ENCODE measurements around the gene NECTIN1.

NECTIN1 gene

DNA sequence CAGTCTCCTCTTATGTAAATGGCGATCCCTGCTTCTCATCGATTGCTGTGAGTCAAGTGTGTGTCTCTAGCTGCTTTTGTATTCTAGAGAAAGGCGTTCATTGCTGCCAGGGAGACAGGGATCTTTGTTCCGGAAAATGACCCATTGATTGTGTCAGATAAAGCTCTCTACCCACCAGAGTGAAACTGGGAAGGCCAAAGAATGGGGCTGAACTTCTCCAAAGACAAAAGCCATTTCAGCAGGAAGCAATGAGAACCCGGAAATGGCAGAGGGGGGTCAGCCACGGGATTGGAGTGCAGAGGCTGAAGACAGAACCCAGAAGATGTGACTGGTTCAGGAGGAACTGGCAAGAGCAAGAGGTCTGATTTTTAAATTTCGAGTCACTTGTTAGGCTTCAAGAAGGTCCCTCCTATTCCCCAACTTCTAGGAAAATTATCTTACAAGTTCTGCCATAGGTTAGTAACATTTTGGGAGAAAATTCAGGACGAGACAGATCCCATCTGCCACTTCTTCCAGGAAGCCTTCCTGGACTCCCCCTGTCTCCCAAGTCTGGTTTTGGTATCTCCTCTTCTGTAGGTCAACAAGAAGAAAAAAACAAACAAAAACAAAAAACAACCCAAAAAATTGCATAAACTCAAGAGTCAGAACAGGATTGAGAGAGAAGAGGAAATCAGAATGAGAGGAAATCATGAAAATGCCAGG, 110.6 kb downstream of the NECTIN1 start:
- TF ChIP-seq, protein P1, sequence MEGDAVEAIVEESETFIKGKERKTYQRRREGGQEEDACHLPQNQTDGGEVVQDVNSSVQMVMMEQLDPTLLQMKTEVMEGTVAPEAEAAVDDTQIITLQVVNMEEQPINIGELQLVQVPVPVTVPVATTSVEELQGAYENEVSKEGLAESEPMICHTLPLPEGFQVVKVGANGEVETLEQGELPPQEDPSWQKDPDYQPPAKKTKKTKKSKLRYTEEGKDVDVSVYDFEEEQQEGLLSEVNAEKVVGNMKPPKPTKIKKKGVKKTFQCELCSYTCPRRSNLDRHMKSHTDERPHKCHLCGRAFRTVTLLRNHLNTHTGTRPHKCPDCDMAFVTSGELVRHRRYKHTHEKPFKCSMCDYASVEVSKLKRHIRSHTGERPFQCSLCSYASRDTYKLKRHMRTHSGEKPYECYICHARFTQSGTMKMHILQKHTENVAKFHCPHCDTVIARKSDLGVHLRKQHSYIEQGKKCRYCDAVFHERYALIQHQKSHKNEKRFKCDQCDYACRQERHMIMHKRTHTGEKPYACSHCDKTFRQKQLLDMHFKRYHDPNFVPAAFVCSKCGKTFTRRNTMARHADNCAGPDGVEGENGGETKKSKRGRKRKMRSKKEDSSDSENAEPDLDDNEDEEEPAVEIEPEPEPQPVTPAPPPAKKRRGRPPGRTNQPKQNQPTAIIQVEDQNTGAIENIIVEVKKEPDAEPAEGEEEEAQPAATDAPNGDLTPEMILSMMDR (IDR thresholded peaks at IDR 0.05; ENCODE audit: insufficient read depth, low read depth, low read length, missing control alignments) = no peak
- no peak overlapping the region for H3K4me3 ChIP-seq (ENCODE audit: low read depth, low read length)
- DNase-seq (ENCODE audit: low read depth) = no peak

DNA sequence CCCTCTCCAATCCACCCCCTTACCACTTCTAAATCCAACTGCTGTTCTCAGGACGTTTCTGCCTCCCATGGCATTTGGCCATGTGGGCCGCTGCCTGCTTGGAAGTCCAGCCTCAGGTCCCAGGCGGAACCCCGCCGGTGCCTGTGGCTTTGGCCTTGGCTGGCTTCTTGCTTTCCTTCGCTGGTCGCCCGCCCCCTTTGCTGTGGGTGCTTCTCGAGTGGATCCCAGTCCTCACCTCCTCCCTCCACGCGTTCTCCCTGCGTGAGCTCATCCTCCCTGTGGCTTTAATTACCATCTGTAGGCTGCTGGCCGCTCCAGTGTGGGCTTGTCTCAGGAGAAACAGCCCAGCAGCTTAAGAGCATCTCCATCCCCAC, 111.7 kb downstream of the NECTIN1 start:
- no peak overlapping the region for H3K4me3 ChIP-seq (ENCODE audit: low read depth, low read length)
- no peak for DNase-seq (ENCODE audit: low read depth)
- TF ChIP-seq, protein P1 (IDR thresholded peaks at IDR 0.05; ENCODE audit: insufficient read depth, low read depth, low read length, missing control alignments) = no peak

DNA sequence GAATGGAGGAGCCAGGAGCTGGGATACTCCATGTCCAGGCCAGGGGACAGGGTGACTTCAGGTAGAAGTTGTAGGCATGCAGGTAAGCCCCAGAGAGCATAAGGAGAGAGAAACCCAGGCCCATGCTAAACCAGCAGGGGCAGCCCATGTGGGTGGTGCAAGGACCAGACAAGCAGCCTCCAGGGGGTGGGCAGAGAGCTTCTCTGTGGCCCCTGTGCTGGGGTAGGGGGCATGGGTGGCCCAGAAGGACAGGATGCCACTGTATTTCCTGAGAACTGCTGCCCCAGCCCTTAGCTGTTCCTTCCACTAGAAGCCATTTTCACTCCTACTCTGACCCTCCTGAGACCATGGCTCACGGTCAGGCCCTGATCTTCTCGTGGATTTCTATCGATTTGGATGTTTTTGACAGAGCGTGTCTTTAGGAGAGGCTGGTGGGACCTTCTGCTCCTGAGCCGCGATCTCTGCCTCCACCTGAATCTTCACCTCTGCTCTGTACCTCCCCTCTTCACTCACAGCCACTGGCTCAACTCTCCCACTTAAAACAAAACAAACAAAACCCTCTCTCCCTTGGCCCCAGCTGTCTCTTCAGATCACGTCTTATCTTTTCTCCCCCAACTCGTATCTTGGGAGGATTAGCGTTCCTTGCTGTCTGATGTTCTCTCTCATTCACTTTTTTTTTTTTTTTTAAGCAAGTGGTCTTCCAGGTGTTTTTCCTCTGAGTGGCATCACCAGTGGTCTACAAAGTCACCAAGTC, 112.2 kb downstream of the NECTIN1 start:
- no peak for DNase-seq (ENCODE audit: low read depth)
- no peak overlapping the region for H3K4me3 ChIP-seq (ENCODE audit: low read depth, low read length)
- TF ChIP-seq, protein P1 (IDR thresholded peaks at IDR 0.05; ENCODE audit: insufficient read depth, low read depth, low read length, missing control alignments) = no peak

DNA sequence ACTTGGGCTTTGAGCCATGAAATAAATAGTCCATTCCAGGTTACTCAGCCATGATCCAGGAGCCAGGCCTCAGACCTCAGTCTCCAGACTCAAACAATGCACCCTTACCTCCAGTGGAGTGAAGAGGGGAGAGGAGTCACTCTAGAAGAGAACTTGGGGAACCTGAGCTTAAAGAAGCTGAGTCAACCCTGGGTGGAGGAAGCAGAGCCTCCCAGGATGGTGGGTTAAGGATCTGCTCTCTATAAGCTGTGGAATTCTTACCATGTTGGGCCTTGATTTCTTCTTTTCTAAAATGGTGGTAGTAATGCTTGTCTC, 113.2 kb downstream of the NECTIN1 start:
- DNase-seq (ENCODE audit: low read depth) = no peak
- TF ChIP-seq, protein P1 (IDR thresholded peaks at IDR 0.05; ENCODE audit: insufficient read depth, low read depth, low read length, missing control alignments) = no peak
- H3K4me3 ChIP-seq (ENCODE audit: low read depth, low read length) = no peak overlapping the region

DNA sequence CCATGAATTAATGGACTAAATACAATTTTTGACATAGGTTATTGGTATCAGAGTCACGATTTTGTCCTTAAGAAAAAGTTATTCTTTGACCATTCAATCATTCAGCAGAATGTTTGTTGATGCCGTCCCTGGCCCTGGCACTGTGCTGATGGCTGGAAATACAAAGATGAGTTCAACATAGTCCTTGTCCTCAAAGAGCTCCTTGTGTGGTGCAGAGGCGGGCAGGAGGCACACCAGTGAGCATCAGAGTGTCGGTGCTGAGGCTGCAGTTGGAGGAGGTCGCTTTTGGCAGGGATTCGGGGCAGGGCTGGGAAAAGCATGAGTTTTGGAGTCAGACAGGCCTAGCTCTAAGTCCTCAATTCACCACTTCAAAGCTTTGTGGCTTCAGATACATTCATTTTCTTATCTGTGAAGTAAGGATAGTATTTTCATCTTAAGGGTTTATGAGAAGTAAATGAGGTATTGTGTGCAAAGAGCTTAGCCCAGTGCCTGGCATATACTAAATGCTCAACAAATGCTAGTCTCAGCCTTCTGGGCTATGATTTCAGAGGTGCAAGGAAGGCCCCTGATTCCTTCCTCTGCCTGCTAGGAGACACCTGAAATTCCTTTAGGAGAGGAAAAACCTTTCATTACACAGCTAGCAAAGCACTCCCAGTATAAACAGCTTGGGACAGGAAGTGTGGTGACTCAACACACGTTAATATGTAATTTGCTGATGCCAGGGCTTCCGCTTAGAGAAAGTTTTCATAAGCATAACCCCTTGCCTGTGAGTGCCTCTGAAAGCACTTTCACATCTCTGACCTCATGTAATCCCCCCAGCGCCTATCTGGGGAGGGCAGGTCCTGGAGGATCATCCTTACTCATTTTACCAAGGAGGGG, 113.8 kb downstream of the NECTIN1 start:
- H3K4me3 ChIP-seq (ENCODE audit: low read depth, low read length) = no peak overlapping the region
- TF ChIP-seq, protein P1 (IDR thresholded peaks at IDR 0.05; ENCODE audit: insufficient read depth, low read depth, low read length, missing control alignments) = no peak
- DNase-seq (ENCODE audit: low read depth) = peak; percentile 47

DNA sequence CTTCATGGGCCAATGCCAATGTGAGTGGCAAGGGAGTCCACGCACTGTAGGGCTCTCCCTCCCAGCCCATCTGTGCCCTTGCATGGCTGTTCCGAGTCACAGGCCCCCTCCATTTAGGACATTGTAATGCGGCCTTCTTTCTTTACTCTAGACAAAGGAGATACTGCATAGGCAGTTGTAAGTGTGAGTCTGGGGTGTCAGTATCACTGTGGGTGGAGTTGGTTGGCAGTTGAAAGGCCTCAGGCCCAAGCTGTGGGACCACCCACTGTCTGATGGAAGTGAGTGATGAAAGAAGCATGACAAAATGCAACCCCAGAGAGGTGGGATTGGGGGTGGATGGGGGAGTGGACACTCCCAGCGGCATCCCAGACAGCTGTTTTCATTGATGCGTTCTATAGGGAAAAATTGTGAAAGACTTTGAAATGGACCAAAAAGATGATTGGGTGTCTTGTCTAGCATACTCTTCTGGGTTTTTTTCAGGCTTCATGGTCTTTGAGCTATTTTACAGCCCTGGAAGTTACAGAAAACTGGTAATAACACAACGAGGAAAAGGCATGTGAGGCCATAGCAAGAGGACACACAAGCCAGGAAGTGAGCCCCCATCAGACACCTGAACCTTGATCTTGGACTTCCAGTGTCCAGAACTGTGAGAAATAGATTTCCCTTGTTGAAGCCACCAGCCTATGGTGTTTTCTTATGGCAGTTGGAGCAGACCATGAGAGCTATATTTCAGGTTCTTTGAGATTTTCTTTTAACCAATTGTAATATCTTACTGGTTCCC, 114.6 kb downstream of the NECTIN1 start:
- TF ChIP-seq, protein P1 (IDR thresholded peaks at IDR 0.05; ENCODE audit: insufficient read depth, low read depth, low read length, missing control alignments) = no peak
- no peak overlapping the region for H3K4me3 ChIP-seq (ENCODE audit: low read depth, low read length)
- no peak for DNase-seq (ENCODE audit: low read depth)

All from GM12865 (cell line).